HCT116 (cell line): ENCODE data around the gene RARB. TPM values are rescaled to one million over a fixed set of nuclear protein-coding genes. Genes with fewer than 3 reads are reported as not detected.

Source experiments
- ATAC-seq: fragments of 200-7000 bp; cut with Tn5 transposase; 2 replicates; pipeline ENCODE4 v1.9.1; 2020; ENCODE audit warnings: mild to moderate bottlenecking, moderate library complexity
- BruUV-seq: library from RNA; stranded (reverse); fragments of 400-500 nt; replicated peaks from 2 replicates; lab custom pipeline; 2021; lab: Mats Ljungman, UMichigan
- CTCF ChIA-PET: fragments of 300-600 bp; sonication (Branson Sonifier 250); formaldehyde crosslinking; loops from one replicate; lab custom pipeline; 2021; ENCODE audit warnings: antibody characterized with exemption; lab: Charles Lee
- POLR2A ChIA-PET: fragments of 300-600, 350-600 bp; sonication (Branson Sonifier 250); formaldehyde crosslinking; loops from one replicate; lab custom pipeline; 2021; ENCODE audit warnings: antibody characterized with exemption; lab: Charles Lee
- RAD21 ChIA-PET, 2 experiments: fragments of 300-600 bp; sonication (Branson Sonifier 250); formaldehyde crosslinking; loops; one replicate each; lab custom pipeline; 2023; ENCODE audit warnings: low total read pairs in 2 of 2; ENCODE audit not compliant: uncharacterized antibody in 2 of 2, unreplicated experiment in 2 of 2, low non-redundant PET in 1 of 2; lab: Charles Lee
- DNase-seq: peaks from one replicate; pipeline ENCODE4 v3.0.0-alpha.2; 2010; ENCODE audit warnings: low read depth, low spot score
- H2AFZ ChIP-seq: fragments of 200-600 bp; shearing (Covaris generic), sonication (generic); 2 replicates; pipeline ENCODE4 v1.6.1; 2017; ENCODE audit warnings: low read depth, mixed run types, mixed read lengths, antibody characterized with exemption, low read length; ENCODE audit not compliant: poor library complexity, severe bottlenecking
- H3K27ac ChIP-seq: 2 replicates; pipeline ENCODE4 v1.5.1; 2012; ENCODE audit warnings: low read depth, low read length
- H3K27me3 ChIP-seq: fragments of 200-600 bp; sonication (generic); 2 replicates; pipeline ENCODE4 v1.6.1; 2016; ENCODE audit warnings: mixed run types, low read length, mixed read lengths; ENCODE audit not compliant: insufficient read depth
- H3K36me3 ChIP-seq, 2 experiments: fragments of 200-500 bp in 1 of 2; fragments of 200-600 bp in 1 of 2; sonication (Bioruptor generic) in 1 of 2; sonication (generic) in 1 of 2; 2 replicates each; pipeline versions ENCODE4 v1.5.1 to v1.6.1; 2014 to 2016; ENCODE audit warnings: low read length in 2 of 2, inconsistent platforms in 1 of 2, mixed read lengths in 1 of 2, mixed run types in 1 of 2; ENCODE audit not compliant: insufficient read depth in 2 of 2, control insufficient read depth in 1 of 2
- H3K4me1 ChIP-seq, 2 experiments: fragments of 200-600 bp in 1 of 2; sonication (generic) in 1 of 2; 2 replicates each; pipeline versions ENCODE4 v1.5.1 to v1.6.1; 2012 to 2017; ENCODE audit warnings: low read length in 2 of 2, inconsistent platforms in 1 of 2, mild to moderate bottlenecking in 1 of 2, mixed read lengths in 1 of 2, mixed run types in 1 of 2, moderate library complexity in 1 of 2; ENCODE audit not compliant: insufficient read depth in 2 of 2, control insufficient read depth in 1 of 2
- H3K4me2 ChIP-seq: fragments of 200-600 bp; sonication (generic); 2 replicates; pipeline ENCODE4 v1.6.1; 2017; ENCODE audit warnings: mixed run types, low read length, mixed read lengths
- H3K4me3 ChIP-seq, 2 experiments: fragments of 200-600 bp in 1 of 2; sonication (generic) in 1 of 2; replicated peaks in 1 of 2; 2 replicates each; pipeline ENCODE4 v1.5.1; 2011 to 2016; ENCODE audit warnings: low read length in 2 of 2, control low read depth in 1 of 2, low read depth in 1 of 2, mild to moderate bottlenecking in 1 of 2, mixed read lengths in 1 of 2, mixed run types in 1 of 2
- H3K79me2 ChIP-seq: fragments of 200-600 bp; sonication (generic); 2 replicates; pipeline ENCODE4 v1.6.1; 2017; ENCODE audit warnings: mild to moderate bottlenecking, mixed run types, low read length, moderate library complexity, mixed read lengths; ENCODE audit not compliant: insufficient read depth
- H3K9ac ChIP-seq: fragments of 200-600 bp; sonication (generic); 2 replicates; pipeline ENCODE4 v1.6.1; 2016; ENCODE audit warnings: low read length, mixed read lengths
- H3K9me2 ChIP-seq: fragments of 200-600 bp; sonication (generic), shearing (Covaris generic); 2 replicates; pipeline ENCODE4 v1.6.1; 2017; ENCODE audit warnings: mixed run types, mild to moderate bottlenecking, moderate library complexity; ENCODE audit not compliant: insufficient read depth
- H3K9me3 ChIP-seq, 2 experiments: fragments of 200-500 bp in 1 of 2; fragments of 200-600 bp in 1 of 2; sonication (Bioruptor generic) in 1 of 2; sonication (generic) in 1 of 2; 2 replicates each; pipeline ENCODE4 v1.6.1; 2014 to 2017; ENCODE audit warnings: low read length in 2 of 2, mixed read lengths in 2 of 2, inconsistent platforms in 1 of 2, low read depth in 1 of 2, mild to moderate bottlenecking in 1 of 2, mixed run types in 1 of 2, moderate library complexity in 1 of 2; ENCODE audit not compliant: control insufficient read depth in 1 of 2, insufficient read depth in 1 of 2
- H4K20me1 ChIP-seq: fragments of 200-600 bp; sonication (generic), shearing (Covaris generic); 2 replicates; pipeline ENCODE4 v1.6.1; 2017; ENCODE audit warnings: mixed run types, mild to moderate bottlenecking, moderate library complexity; ENCODE audit not compliant: insufficient read depth
- ATF3 ChIP-seq: IDR thresholded peaks from 2 replicates; pipeline ENCODE4 v1.6.1; 2012
- CBX3 ChIP-seq: IDR thresholded peaks from 2 replicates; pipeline ENCODE4 v1.6.1; 2012; ENCODE audit warnings: low read depth
- CEBPB ChIP-seq: IDR thresholded peaks from 2 replicates; pipeline ENCODE4 v1.6.1; 2012; ENCODE audit warnings: low read depth
- CTCF ChIP-seq, 3 experiments: fragments of 200-600 bp in 1 of 3; sonication (generic) in 1 of 3; IDR thresholded peaks in 2 of 3; conservative IDR thresholded peaks in 1 of 3; 2 replicates each; pipeline ENCODE4 v1.5.1; 2012 to 2017; ENCODE audit warnings: low read depth in 2 of 3, low read length in 2 of 3, antibody characterized with exemption in 1 of 3, borderline replicate concordance in 1 of 3, control low read depth in 1 of 3, mild to moderate bottlenecking in 1 of 3, mixed read lengths in 1 of 3, mixed run types in 1 of 3, moderate library complexity in 1 of 3; ENCODE audit not compliant: insufficient read depth in 1 of 3
- EGR1 ChIP-seq: IDR thresholded peaks from 2 replicates; pipeline ENCODE4 v1.6.1; 2012; ENCODE audit warnings: low read depth
- JUND ChIP-seq: IDR thresholded peaks from 2 replicates; pipeline ENCODE4 v1.6.1; 2012
- MAX ChIP-seq: IDR thresholded peaks from 2 replicates; pipeline ENCODE4 v1.6.1; 2012
- POLR2AphosphoS5 ChIP-seq: IDR thresholded peaks from 2 replicates; pipeline ENCODE4 v1.6.1; 2011; ENCODE audit warnings: mild to moderate bottlenecking, low read depth, low read length, moderate library complexity
- SIN3A ChIP-seq: IDR thresholded peaks from 2 replicates; pipeline ENCODE4 v1.6.1; 2012; ENCODE audit warnings: low read depth
- SP1 ChIP-seq: IDR thresholded peaks from 2 replicates; pipeline ENCODE4 v1.6.1; 2012; ENCODE audit warnings: low read depth
- SRF ChIP-seq: IDR thresholded peaks from 2 replicates; pipeline ENCODE4 v1.6.1; 2012; ENCODE audit warnings: low read depth
- ZFX ChIP-seq: fragments of 450-650 bp; IDR thresholded peaks from 2 replicates; pipeline ENCODE4 v1.6.1; 2017
- intact Hi-C: fragments of 100-400 bp; cut with micrococcal nuclease; formaldehyde crosslinking; loops from 2 replicates; pipeline ENCODE4 v1.10.0; 2022
- total RNA-seq: library from RNA; stranded (reverse); gene quantifications from one replicate; pipeline ENCODE4 v1.2.1, GENCODE V29; 2021; ENCODE audit not compliant: unreplicated experiment

Gene RARB
- total RNA-seq, 1 experiment from 2014 or later: not detected

GRCh38 chr3:25497096-25497495 is 69.0 kb downstream of the RARB start:
- POLR2A ChIA-PET: no interaction called here
- H3K9me3 ChIP-seq: no peaks in the 10 kb centered on the region
- no peak overlapping the region for H3K27ac ChIP-seq
- no peak overlapping the region for H3K4me3 ChIP-seq
- no peaks in the 10 kb centered on the region for H3K79me2 ChIP-seq
- ATAC-seq (no peak), DNase-seq (no peak)
- no peaks in the 10 kb centered on the region for H3K36me3 ChIP-seq
- H3K9me2 ChIP-seq: no peaks in the 10 kb centered on the region
- intact Hi-C loops: no loop called here
- no peak overlapping the region for H2AFZ ChIP-seq
- no peaks in the 10 kb centered on the region for H4K20me1 ChIP-seq
- no peaks in the 10 kb centered on the region for H3K4me1 ChIP-seq
- RAD21 ChIA-PET: no interaction called here
- BruUV-seq: no TSS peak
- no peak overlapping the region for H3K4me2 ChIP-seq
- H3K9ac ChIP-seq: no peak overlapping the region
- TF ChIP-seq CBX3 (no peak), MAX (no peak), SP1 (no peak), ATF3 (no peak), ZFX (no peak), POLR2AphosphoS5 (no peak), JUND (no peak), CEBPB (no peak), SIN3A (no peak), EGR1 (no peak), SRF (no peak)
- CTCF ChIA-PET: no interaction called here
- peaks cover 27% of the 10 kb centered on the region; the same call in 1 of the 2 replicates for H3K27me3 ChIP-seq

GRCh38 chr3:25500706-25501210 is 72.7 kb downstream of the RARB start:
- no peaks in the 10 kb centered on the region for H3K9me2 ChIP-seq
- H3K79me2 ChIP-seq: no peaks in the 10 kb centered on the region
- no peak for TF ChIP-seq POLR2AphosphoS5
- TF ChIP-seq EGR1: no peak
- TF ChIP-seq CTCF (IDR thresholded peaks at IDR 0.05 in 2 of 3, conservative IDR thresholded peaks at IDR 0.05 in 1 of 3; ENCODE audit: borderline replicate concordance in 1 of 3, insufficient read depth in 1 of 3, low read depth in 2 of 3, low read length in 2 of 3): no peak
- TF ChIP-seq ZFX: no peak
- H3K4me2 ChIP-seq: no peak overlapping the region
- POLR2A ChIA-PET: no interaction called here
- H3K4me3 ChIP-seq: no peak overlapping the region
- RAD21 ChIA-PET: no interaction called here
- no peaks in the 10 kb centered on the region for H4K20me1 ChIP-seq
- intact Hi-C loops: no loop called here
- H3K4me1 ChIP-seq: no peaks in the 10 kb centered on the region
- no peaks in the 10 kb centered on the region for H3K36me3 ChIP-seq
- DNase-seq: no peak
- H3K9me3 ChIP-seq: no peaks in the 10 kb centered on the region
- no peak for ATAC-seq
- peaks cover 40% of the 10 kb centered on the region for H3K27me3 ChIP-seq
- no peak overlapping the region for H2AFZ ChIP-seq
- H3K27ac ChIP-seq: no peak overlapping the region
- no peak overlapping the region for H3K9ac ChIP-seq
- no TSS peak for BruUV-seq
- CTCF ChIA-PET: no interaction called here
